Stomach (tissue), 9 donors: Measurements from ENCODE around the gene C3. TPM values are rescaled to one million over a fixed set of nuclear protein-coding genes. Genes with fewer than 3 reads are reported as not detected.

Experiments
- DNase-seq, 2 donors: peaks; one replicate each; pipeline versions ENCODE4 v3.0.0 to v3.0.0-alpha.2; 2013 to 2019
- H3K27ac ChIP-seq, 5 donors: fragments of 200-600 bp in 4 of 5; sonication (generic) in 4 of 5; one replicate each; pipeline ENCODE4 v1.5.1; 2013 to 2019; ENCODE audit warnings: mild to moderate bottlenecking in 1 of 5, moderate library complexity in 1 of 5
- H3K27me3 ChIP-seq, 3 donors: fragments of 200-600 bp; sonication (generic); one replicate each; pipeline ENCODE4 v1.5.1; 2017 to 2019; ENCODE audit warnings: mixed run types in 1 of 3
- H3K36me3 ChIP-seq, 4 donors: fragments of 200-600 bp; sonication (generic); 1 replicate in 3 of 4; 2 replicates in 1 of 4; pipeline ENCODE4 v1.5.1; 2016 to 2019
- H3K4me1 ChIP-seq, 4 donors: fragments of 200-600 bp; sonication (generic); one replicate each; pipeline ENCODE4 v1.5.1; 2016 to 2019
- H3K4me3 ChIP-seq, 4 donors: fragments of 200-600 bp; sonication (generic) in 3 of 4; one replicate each; pipeline ENCODE4 v1.5.1; 2016 to 2019; ENCODE audit warnings: mild to moderate bottlenecking in 1 of 4
- H3K9me3 ChIP-seq, 4 donors: fragments of 200-600 bp; sonication (generic); one replicate each; pipeline ENCODE4 v1.5.1; 2016 to 2019
- EP300 ChIP-seq: sonication (generic); formaldehyde crosslinking; IDR thresholded peaks from one replicate; pipeline ENCODE4 v1.6.1; 2017; ENCODE audit warnings: antibody characterized with exemption
- POLR2A ChIP-seq, 4 donors: fragments of 450-650 bp; IDR thresholded peaks; one replicate each; pipeline ENCODE4 v1.6.1; 2016; ENCODE audit warnings: antibody characterized with exemption in 4 of 4, control low read depth in 2 of 4, mild to moderate bottlenecking in 1 of 4, moderate library complexity in 1 of 4
- POLR2AphosphoS5 ChIP-seq, 3 donors: sonication (generic); formaldehyde crosslinking; IDR thresholded peaks; one replicate each; pipeline ENCODE4 v1.6.1; 2016; ENCODE audit warnings: antibody characterized with exemption in 3 of 3
- WGBS, 5 donors: extraction: QIAGEN DNeasy Blood & Tissue Kit in 3 of 5; methylation state at CpG; one replicate each; pipeline versions ENCODE4 v1.1.5 to v1.1.7; 2013 to 2018; 5-methylcytosine and 5-hydroxymethylcytosine counted together
- intact Hi-C: fragments of 100-400 bp; cut with DNase I; formaldehyde crosslinking; loops from one replicate; pipeline ENCODE4 v1.15.1; 2023; ENCODE audit warnings: low total_unique reads
- polyA plus RNA-seq, 3 donors: library from polyadenylated mRNA; stranded (reverse); fragments of 200-250 nt; gene quantifications; one replicate each; pipeline ENCODE4 v1.2.3, GENCODE V29; 2013
- total RNA-seq, 5 donors: library from RNA; depleted of rRNA; stranded (reverse); fragments of >200 nt; gene quantifications; one replicate each; pipeline versions ENCODE4 v1.1.0 to v1.2.3, GENCODE V29; 2014 to 2016
- TF ChIP-seq, protein P1 (sequence below), 7 experiments: fragments of 450-650 bp in 4 of 7; fragments of 200-600 bp in 3 of 7; sonication (generic) in 3 of 7; IDR thresholded peaks; one replicate each; pipeline ENCODE4 v1.5.1; 2016 to 2019; ENCODE audit warnings: antibody characterized with exemption in 7 of 7, control low read depth in 2 of 7, mild to moderate bottlenecking in 1 of 7
- donor health status: healthy with polysubstance abuse.
- donor health status: Bipolar disorder and iron deficiency.
- donor health status: healthy.

Gene C3
- total and polyA plus RNA-seq, 8 donors = 22.8 to 1,672 (median 221) TPM

DNA sequence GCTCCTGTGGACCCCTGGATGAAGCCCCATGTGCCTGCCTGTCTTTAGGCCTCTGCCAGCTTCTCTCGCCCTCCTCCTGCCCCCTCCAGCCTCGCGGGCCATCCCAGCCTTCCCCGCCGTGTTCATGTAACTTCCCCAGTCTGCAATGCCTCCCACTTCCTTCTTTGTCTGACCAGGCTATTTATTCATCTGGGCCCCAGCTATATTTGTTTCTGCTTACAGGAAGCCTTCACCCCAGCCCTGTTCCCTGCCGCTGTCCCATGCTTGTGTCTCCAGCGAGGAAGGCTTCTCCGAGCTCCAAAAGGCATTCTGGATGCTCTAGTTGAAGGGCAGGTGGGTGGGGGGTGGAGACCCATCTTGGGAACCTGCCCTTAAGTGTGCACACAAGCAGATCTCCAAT is 7.9 kb upstream of the C3 start:
- Histone ChIP-seq H3K36me3 (peaks cover 10 to 34% (median 26%) of the 10 kb centered on the region in 4 donors), H3K4me3 (no peak overlapping the region), H3K27ac (peak overlapping the region in 2 of 5 donors; percentile 66 to 77), H3K4me1 (peaks cover 11 to 51% (median 17%) of the 10 kb centered on the region in 4 donors), H3K9me3 (no peaks in the 10 kb centered on the region), H3K27me3 (no peaks in the 10 kb centered on the region)
- WGBS, 5 donors = 16 to 31% (median 25%) methylated on average over 8 of the region's 8 CpGs
- intact Hi-C loops = no loop called here
- TF ChIP-seq POLR2A (IDR thresholded peaks at IDR 0.05) = no peak
- TF ChIP-seq, protein P1, sequence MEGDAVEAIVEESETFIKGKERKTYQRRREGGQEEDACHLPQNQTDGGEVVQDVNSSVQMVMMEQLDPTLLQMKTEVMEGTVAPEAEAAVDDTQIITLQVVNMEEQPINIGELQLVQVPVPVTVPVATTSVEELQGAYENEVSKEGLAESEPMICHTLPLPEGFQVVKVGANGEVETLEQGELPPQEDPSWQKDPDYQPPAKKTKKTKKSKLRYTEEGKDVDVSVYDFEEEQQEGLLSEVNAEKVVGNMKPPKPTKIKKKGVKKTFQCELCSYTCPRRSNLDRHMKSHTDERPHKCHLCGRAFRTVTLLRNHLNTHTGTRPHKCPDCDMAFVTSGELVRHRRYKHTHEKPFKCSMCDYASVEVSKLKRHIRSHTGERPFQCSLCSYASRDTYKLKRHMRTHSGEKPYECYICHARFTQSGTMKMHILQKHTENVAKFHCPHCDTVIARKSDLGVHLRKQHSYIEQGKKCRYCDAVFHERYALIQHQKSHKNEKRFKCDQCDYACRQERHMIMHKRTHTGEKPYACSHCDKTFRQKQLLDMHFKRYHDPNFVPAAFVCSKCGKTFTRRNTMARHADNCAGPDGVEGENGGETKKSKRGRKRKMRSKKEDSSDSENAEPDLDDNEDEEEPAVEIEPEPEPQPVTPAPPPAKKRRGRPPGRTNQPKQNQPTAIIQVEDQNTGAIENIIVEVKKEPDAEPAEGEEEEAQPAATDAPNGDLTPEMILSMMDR (IDR thresholded peaks at IDR 0.05) = no peak
- TF ChIP-seq POLR2AphosphoS5 (IDR thresholded peaks at IDR 0.05) = no peak
- TF ChIP-seq EP300 = no peak
- peak in 1 of 2 donors; percentile 58 for DNase-seq

DNA sequence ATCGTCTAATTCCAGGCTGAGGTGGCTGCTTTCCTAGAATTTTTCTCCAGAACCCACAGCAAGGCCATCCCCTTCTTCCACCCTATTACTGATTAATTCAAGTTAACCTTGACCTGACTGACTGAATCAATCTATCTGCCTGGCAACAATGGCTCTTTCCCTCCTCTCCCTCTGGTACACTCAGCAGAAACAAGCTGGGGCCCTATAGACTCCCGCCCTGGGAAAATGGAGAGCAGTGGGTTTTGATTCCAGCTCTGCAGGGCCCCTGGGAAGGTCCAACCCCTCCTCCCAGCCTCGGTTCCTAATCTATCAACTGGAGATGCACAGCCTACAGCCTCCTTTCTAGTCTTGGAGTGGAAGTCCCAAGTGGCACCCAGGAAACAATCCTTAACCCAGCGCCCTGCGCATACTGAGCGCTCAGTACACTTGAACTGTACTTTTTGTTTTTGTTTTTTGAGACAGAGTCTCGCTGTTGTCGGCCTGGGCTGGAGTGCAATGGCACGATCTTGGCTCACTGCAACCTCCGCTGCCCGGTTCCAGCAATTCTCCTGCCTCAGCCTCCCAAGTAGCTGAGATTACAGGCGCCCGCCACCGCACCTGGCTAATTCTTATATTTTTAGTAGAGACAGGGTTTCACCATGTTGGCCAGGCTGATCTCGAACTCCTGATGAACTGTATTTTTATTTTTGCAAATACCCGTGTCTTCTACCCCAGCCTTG is 5.2 kb upstream of the C3 start:
- peaks cover 13 to 67% (median 23%) of the 10 kb centered on the region in 4 donors for H3K4me1 ChIP-seq
- intact Hi-C loops = no loop called here
- H3K9me3 ChIP-seq = no peaks in the 10 kb centered on the region
- TF ChIP-seq POLR2A (IDR thresholded peaks at IDR 0.05) (no peak), POLR2AphosphoS5 (IDR thresholded peaks at IDR 0.05) (no peak), EP300 (no peak)
- TF ChIP-seq, protein P1 (IDR thresholded peaks at IDR 0.05) = no peak
- no peak overlapping the region for H3K4me3 ChIP-seq
- WGBS, 5 donors = 84 to 86% (median 85%) methylated on average over 16 of the region's 16 CpGs
- peak in 1 of 2 donors; percentile 54 for DNase-seq
- peak overlapping the region in 1 of 5 donors; percentile 62 for H3K27ac ChIP-seq
- H3K27me3 ChIP-seq = no peaks in the 10 kb centered on the region
- peaks cover 0 to 8% (median 0%) of the 10 kb centered on the region in 4 donors for H3K36me3 ChIP-seq

DNA sequence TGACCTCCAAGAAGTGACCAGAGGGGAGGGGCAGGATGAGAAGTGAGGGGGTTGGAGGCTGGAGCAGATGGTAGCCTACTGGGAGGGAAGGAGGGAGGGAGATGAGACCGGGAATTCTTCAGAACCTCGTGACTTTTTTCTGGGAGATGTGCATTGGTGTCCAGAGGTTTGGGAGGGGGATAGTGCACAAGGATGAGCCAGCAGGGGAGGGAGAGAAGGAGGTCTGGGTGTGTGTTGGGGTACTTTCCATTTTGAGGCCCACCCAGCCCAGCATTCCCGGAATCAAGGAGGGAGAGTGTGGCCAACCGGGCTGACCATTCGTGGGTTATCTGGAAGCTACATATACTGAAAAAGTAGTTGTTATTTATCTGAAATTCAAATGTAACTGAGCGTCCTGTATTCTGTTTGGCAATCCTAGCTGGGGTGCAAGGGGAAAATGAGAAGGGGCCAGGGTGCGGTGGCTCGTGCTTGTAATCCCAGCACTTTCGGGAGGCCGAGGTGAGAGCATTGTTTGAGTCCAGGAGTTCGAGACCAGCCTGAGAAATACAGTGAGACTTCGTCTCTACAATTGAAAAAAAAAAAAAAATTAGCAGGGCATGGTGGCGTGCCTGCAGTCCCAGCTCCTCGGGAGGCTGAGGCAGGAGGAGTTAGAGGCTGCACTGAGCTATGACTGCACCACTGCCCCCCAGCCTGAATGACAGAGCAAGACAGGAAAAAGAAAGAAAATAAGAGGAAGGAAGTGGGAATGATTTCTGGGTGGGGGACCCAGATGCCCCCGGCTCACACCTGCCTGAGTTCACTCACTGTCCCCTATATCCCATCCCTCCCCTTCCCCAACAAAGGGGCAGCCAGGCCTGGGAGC is 4.4 kb upstream of the C3 start:
- WGBS, 5 donors = 75 to 78% (median 77%) methylated on average over 15 of the region's 15 CpGs
- no peaks in the 10 kb centered on the region for H3K27me3 ChIP-seq
- intact Hi-C loops = no loop called here
- peaks cover 0 to 3% (median 0%) of the 10 kb centered on the region in 4 donors for H3K36me3 ChIP-seq
- H3K9me3 ChIP-seq = no peaks in the 10 kb centered on the region
- peak in 1 of 2 donors; percentile 54 for DNase-seq
- peaks cover 8 to 66% (median 21%) of the 10 kb centered on the region in 4 donors for H3K4me1 ChIP-seq
- peak overlapping the region in 2 of 5 donors; percentile 54 to 62 for H3K27ac ChIP-seq
- TF ChIP-seq EP300 (no peak), POLR2A (IDR thresholded peaks at IDR 0.05) (no peak), POLR2AphosphoS5 (IDR thresholded peaks at IDR 0.05) (no peak)
- TF ChIP-seq, protein P1 (IDR thresholded peaks at IDR 0.05) = no peak
- no peak overlapping the region for H3K4me3 ChIP-seq

GRCh38 chr19:6723738-6724137 is 3.3 kb upstream of the C3 start:
- H3K9me3 ChIP-seq = no peaks in the 10 kb centered on the region
- no peak for TF ChIP-seq POLR2AphosphoS5 (IDR thresholded peaks at IDR 0.05)
- no peak for TF ChIP-seq EP300
- no peak for TF ChIP-seq POLR2A (IDR thresholded peaks at IDR 0.05)
- TF ChIP-seq, protein P1 (IDR thresholded peaks at IDR 0.05) = no peak
- H3K27ac ChIP-seq = peak overlapping the region in 4 of 5 donors; percentile 53 to 62 (median 57)
- peaks cover 6 to 54% (median 16%) of the 10 kb centered on the region in 4 donors for H3K4me1 ChIP-seq
- H3K36me3 ChIP-seq = no peaks in the 10 kb centered on the region
- 50 to 77% (median 73%) methylated on average over 5 of the region's 5 CpGs for WGBS, 5 donors
- intact Hi-C loops = no loop called here
- DNase-seq = no peak
- H3K27me3 ChIP-seq = peaks cover 0 to 8% (median 0%) of the 10 kb centered on the region in 3 donors
- no peak overlapping the region for H3K4me3 ChIP-seq
